GM12864 (cell line): ENCODE measurements around the gene PDE11A.

ENCODE experiments used
- DNase-seq: peaks from one replicate; pipeline ENCODE4 v3.0.0-alpha.2; 2011; ENCODE audit warnings: low read depth
- H3K4me3 ChIP-seq: 2 replicates; pipeline ENCODE4 v1.5.1; 2011; ENCODE audit warnings: mild to moderate bottlenecking, low read depth, low read length, control low read depth
- TF ChIP-seq, protein P1 (sequence below): IDR thresholded peaks from 2 replicates; pipeline ENCODE4 v1.5.1; 2011; ENCODE audit warnings: low read depth, mild to moderate bottlenecking, moderate library complexity, low read length, control low read depth, inconsistent platforms; ENCODE audit errors: missing control alignments

The PDE11A gene

GRCh38 chr2:177733322-177733855 lies 339.2 kb downstream of the PDE11A start:
- H3K4me3 ChIP-seq, result no peak overlapping the region
- TF ChIP-seq, protein P1, sequence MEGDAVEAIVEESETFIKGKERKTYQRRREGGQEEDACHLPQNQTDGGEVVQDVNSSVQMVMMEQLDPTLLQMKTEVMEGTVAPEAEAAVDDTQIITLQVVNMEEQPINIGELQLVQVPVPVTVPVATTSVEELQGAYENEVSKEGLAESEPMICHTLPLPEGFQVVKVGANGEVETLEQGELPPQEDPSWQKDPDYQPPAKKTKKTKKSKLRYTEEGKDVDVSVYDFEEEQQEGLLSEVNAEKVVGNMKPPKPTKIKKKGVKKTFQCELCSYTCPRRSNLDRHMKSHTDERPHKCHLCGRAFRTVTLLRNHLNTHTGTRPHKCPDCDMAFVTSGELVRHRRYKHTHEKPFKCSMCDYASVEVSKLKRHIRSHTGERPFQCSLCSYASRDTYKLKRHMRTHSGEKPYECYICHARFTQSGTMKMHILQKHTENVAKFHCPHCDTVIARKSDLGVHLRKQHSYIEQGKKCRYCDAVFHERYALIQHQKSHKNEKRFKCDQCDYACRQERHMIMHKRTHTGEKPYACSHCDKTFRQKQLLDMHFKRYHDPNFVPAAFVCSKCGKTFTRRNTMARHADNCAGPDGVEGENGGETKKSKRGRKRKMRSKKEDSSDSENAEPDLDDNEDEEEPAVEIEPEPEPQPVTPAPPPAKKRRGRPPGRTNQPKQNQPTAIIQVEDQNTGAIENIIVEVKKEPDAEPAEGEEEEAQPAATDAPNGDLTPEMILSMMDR, result no peak
- no peak for DNase-seq

GRCh38 chr2:177731384-177731783 lies 341.2 kb downstream of the PDE11A start:
- TF ChIP-seq, protein P1, result no peak
- no peak for DNase-seq
- H3K4me3 ChIP-seq, result no peak overlapping the region

- no peak overlapping the region for H3K4me3 ChIP-seq
- TF ChIP-seq, protein P1, result no peak
- no peak for DNase-seq
Measured at GRCh38 chr2:177730792-177731191, 341.8 kb downstream of the PDE11A start.

GRCh38 chr2:177730363-177730762 lies 342.2 kb downstream of the PDE11A start:
- DNase-seq, result no peak
- TF ChIP-seq, protein P1, result no peak
- H3K4me3 ChIP-seq, result no peak overlapping the region

DNA sequence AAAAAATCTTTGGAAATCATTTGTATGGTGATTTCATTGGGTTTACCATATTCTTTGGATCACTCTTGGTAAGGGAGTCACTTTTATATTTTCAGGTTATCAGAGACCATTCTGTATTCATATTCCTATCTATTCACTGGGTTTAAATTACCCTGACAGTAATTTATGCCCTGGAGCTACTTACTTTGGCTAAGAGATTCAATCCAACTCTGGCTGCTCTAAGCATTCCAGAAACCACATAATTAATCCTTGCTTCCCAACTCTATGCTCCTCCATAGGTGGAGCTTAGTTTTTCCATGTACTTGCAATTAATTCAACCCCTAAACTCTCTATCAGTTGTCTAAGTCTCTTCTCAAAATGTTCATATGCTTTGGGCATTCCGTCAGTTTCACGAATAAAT lies 343.7 kb downstream of the PDE11A start:
- TF ChIP-seq, protein P1, result no peak
- no peak overlapping the region for H3K4me3 ChIP-seq
- no peak for DNase-seq

GRCh38 chr2:177728399-177728765 lies 344.2 kb downstream of the PDE11A start:
- no peak overlapping the region for H3K4me3 ChIP-seq
- TF ChIP-seq, protein P1, result no peak
- DNase-seq, result no peak

DNA sequence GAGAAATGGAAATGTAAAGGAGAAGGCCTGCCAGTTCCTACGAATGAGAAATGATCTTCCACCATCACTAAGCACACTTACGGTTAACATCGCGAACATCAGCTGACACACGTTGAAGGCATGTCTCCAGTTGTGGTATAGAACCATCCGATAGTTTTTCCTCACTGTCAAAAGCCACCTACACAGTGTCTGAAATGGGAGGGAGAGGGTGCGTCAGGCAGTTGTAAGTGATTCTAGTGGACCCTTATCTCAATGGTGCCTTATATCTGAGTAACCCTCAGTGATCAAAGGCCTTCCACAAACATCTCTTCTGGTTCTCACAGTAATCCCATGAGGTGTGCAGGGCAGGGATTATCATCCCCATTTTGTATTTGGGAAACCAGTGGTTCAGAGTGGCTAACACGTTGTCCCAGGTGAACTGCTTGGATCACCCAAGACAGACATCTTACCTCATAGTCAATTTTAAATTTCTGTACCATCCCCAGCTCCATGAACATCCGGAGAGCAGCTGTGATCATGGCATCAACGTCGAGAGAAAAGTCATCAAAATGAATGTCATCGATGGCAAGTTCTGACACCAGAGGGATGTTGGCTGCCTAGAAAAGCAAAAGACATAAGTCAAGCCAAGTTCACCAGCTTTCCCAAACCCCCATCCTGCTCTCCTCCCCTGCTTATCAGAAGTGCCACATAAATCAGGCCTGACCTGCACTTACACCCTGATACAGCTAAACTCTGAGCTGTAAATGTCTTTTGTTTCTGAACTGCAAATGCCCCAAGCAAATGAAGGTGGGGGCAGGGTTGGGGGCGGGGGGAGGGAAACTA lies 344.8 kb downstream of the PDE11A start:
- TF ChIP-seq, protein P1, result no peak
- DNase-seq, result no peak

More for the DNA sequence above, 344.8 kb downstream of the PDE11A start:
- no peak overlapping the region for H3K4me3 ChIP-seq
